Neural progenitor cell (in vitro differentiated cells): ENCODE data around the gene KDM2B.

Experiments
- EZH2 ChIP-seq: fragments of 200-600 bp; sonication (generic); IDR thresholded peaks from 2 replicates; pipeline ENCODE4 v1.6.1; 2017; ENCODE audit warnings: antibody characterized with exemption, mild to moderate bottlenecking, moderate library complexity
- EZH2phosphoT487 ChIP-seq: fragments of 200-600 bp; sonication (generic); IDR thresholded peaks from 2 replicates; pipeline ENCODE4 v1.6.1; 2017; ENCODE audit warnings: antibody characterized with exemption
- TF ChIP-seq, protein P1 (sequence below): fragments of 200-600 bp; sonication (generic); IDR thresholded peaks from 2 replicates; pipeline ENCODE4 v1.5.1; 2017; ENCODE audit warnings: antibody characterized with exemption, mild to moderate bottlenecking

DNA sequence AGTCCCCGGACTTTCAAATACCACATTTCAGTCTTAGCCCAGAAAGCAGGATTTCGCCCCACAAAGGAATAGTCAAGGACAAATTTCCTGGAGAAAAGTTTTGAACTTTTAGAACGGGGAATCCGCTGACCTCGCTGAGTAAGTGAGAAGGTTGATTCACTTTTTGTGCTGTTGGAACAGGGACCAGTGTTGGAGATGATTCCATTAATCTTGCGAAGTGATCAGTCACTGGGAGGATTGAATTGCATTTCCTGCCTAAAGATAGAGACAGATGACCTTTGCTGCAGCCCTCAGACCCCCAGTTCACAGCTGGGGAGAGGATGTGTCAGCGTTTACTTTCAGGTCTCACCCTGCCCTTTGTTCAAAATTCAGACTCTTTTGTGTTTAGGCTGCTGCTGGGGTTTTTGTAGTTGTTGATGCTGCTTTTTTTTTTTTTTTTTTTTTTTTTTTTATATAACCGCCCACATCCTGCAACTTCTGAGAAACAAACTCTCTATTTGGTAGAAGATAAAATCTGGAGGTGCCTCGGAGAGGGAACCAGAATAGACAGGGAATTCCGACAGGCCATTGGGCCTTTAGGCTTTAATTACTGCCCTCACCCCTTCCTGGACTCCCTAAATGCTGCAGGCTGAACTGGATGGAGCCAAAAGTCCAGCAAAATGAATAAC is 9.8 kb upstream of the KDM2B start:
- TF ChIP-seq, protein P1, sequence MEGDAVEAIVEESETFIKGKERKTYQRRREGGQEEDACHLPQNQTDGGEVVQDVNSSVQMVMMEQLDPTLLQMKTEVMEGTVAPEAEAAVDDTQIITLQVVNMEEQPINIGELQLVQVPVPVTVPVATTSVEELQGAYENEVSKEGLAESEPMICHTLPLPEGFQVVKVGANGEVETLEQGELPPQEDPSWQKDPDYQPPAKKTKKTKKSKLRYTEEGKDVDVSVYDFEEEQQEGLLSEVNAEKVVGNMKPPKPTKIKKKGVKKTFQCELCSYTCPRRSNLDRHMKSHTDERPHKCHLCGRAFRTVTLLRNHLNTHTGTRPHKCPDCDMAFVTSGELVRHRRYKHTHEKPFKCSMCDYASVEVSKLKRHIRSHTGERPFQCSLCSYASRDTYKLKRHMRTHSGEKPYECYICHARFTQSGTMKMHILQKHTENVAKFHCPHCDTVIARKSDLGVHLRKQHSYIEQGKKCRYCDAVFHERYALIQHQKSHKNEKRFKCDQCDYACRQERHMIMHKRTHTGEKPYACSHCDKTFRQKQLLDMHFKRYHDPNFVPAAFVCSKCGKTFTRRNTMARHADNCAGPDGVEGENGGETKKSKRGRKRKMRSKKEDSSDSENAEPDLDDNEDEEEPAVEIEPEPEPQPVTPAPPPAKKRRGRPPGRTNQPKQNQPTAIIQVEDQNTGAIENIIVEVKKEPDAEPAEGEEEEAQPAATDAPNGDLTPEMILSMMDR, result no peak
- TF ChIP-seq EZH2phosphoT487, result no peak
- TF ChIP-seq EZH2, result no peak
